Measurements from ENCODE around the gene DIAPH2.

DIAPH2 gene

GRCh38 chrX:96684339-96685209 lies at the start of gene DIAPH2:
Gene DIAPH2, plus strand, starts transcription at chrX:96684842.
- Mint-ChIP-seq H3K27me3 (no peaks in the 10 kb centered on the region), H3K36me3 (ENCODE audit: low read depth) (no peaks in the 10 kb centered on the region), H3K27ac (peak within 1 kb of the TSS; percentile 96), H3K4me1 (ENCODE audit: low read depth) (peaks cover 32% of the 10 kb centered on the region), H3K9me3 (no peaks in the 10 kb centered on the region), H3K4me3 (peak within 1 kb of the TSS; percentile 90)

- Mint-ChIP-seq H3K27ac (no peak overlapping the region), H3K36me3 (ENCODE audit: low read depth) (no peaks in the 10 kb centered on the region), H3K9me3 (no peaks in the 10 kb centered on the region), H3K4me3 (no peak overlapping the region), H3K27me3 (no peaks in the 10 kb centered on the region), H3K4me1 (ENCODE audit: low read depth) (no peaks in the 10 kb centered on the region)
Measured at GRCh38 chrX:96650023-96650422, 34.6 kb upstream of the DIAPH2 start.

GRCh38 chrX:96655947-96656623 lies 28.6 kb upstream of the DIAPH2 start:
- Mint-ChIP-seq H3K4me3 (no peak overlapping the region), H3K27ac (no peak overlapping the region), H3K36me3 (ENCODE audit: low read depth) (no peaks in the 10 kb centered on the region), H3K4me1 (ENCODE audit: low read depth) (no peaks in the 10 kb centered on the region), H3K9me3 (no peaks in the 10 kb centered on the region), H3K27me3 (no peaks in the 10 kb centered on the region)

- Mint-ChIP-seq H3K4me3 (no peak overlapping the region), H3K36me3 (ENCODE audit: low read depth) (no peaks in the 10 kb centered on the region), H3K4me1 (ENCODE audit: low read depth) (peaks cover 32% of the 10 kb centered on the region), H3K27ac (no peak overlapping the region), H3K9me3 (no peaks in the 10 kb centered on the region), H3K27me3 (no peaks in the 10 kb centered on the region)
Measured at GRCh38 chrX:96682516-96682915, 2.1 kb upstream of the DIAPH2 start.

GRCh38 chrX:96683997-96684338 lies 674 bp upstream of the DIAPH2 start:
- peaks cover 32% of the 10 kb centered on the region for H3K4me1 Mint-ChIP-seq (ENCODE audit: low read depth)
- H3K4me3 Mint-ChIP-seq, result peak overlapping the region; percentile 90
- H3K9me3 Mint-ChIP-seq, result no peaks in the 10 kb centered on the region
- no peaks in the 10 kb centered on the region for H3K36me3 Mint-ChIP-seq (ENCODE audit: low read depth)
- no peak overlapping the region for H3K27ac Mint-ChIP-seq
- H3K27me3 Mint-ChIP-seq, result no peaks in the 10 kb centered on the region

- H3K4me1 Mint-ChIP-seq (ENCODE audit: low read depth), result peaks cover 32% of the 10 kb centered on the region
- H3K4me3 Mint-ChIP-seq, result peak overlapping the region; percentile 90
- peak overlapping the region; percentile 87 for H3K27ac Mint-ChIP-seq
- H3K9me3 Mint-ChIP-seq, result no peaks in the 10 kb centered on the region
- H3K36me3 Mint-ChIP-seq (ENCODE audit: low read depth), result no peaks in the 10 kb centered on the region
- no peaks in the 10 kb centered on the region for H3K27me3 Mint-ChIP-seq
Measured at GRCh38 chrX:96685210-96686099, 813 bp downstream of the DIAPH2 start.

GRCh38 chrX:96687776-96688175 lies 3.1 kb downstream of the DIAPH2 start:
- Mint-ChIP-seq H3K4me1 (ENCODE audit: low read depth) (peaks cover 28% of the 10 kb centered on the region), H3K9me3 (no peaks in the 10 kb centered on the region), H3K27ac (no peak overlapping the region), H3K36me3 (ENCODE audit: low read depth) (no peaks in the 10 kb centered on the region), H3K27me3 (no peaks in the 10 kb centered on the region), H3K4me3 (no peak overlapping the region)

GRCh38 chrX:96688789-96689188 lies 4.1 kb downstream of the DIAPH2 start:
- H3K4me3 Mint-ChIP-seq, result no peak overlapping the region
- H3K27ac Mint-ChIP-seq, result no peak overlapping the region
- no peaks in the 10 kb centered on the region for H3K27me3 Mint-ChIP-seq
- no peaks in the 10 kb centered on the region for H3K9me3 Mint-ChIP-seq
- H3K4me1 Mint-ChIP-seq (ENCODE audit: low read depth), result peaks cover 27% of the 10 kb centered on the region
- no peaks in the 10 kb centered on the region for H3K36me3 Mint-ChIP-seq (ENCODE audit: low read depth)

GRCh38 chrX:96689991-96690390 lies 5.3 kb downstream of the DIAPH2 start:
- H3K4me3 Mint-ChIP-seq, result no peak overlapping the region
- H3K9me3 Mint-ChIP-seq, result no peaks in the 10 kb centered on the region
- no peaks in the 10 kb centered on the region for H3K27me3 Mint-ChIP-seq
- H3K4me1 Mint-ChIP-seq (ENCODE audit: low read depth), result peaks cover 19% of the 10 kb centered on the region
- no peaks in the 10 kb centered on the region for H3K36me3 Mint-ChIP-seq (ENCODE audit: low read depth)
- no peak overlapping the region for H3K27ac Mint-ChIP-seq

- Mint-ChIP-seq H3K27me3 (no peaks in the 10 kb centered on the region), H3K4me3 (no peak overlapping the region), H3K36me3 (ENCODE audit: low read depth) (no peaks in the 10 kb centered on the region), H3K4me1 (ENCODE audit: low read depth) (peaks cover 7% of the 10 kb centered on the region), H3K27ac (no peak overlapping the region), H3K9me3 (no peaks in the 10 kb centered on the region)
Measured at GRCh38 chrX:96692454-96692853, 7.8 kb downstream of the DIAPH2 start.

- Mint-ChIP-seq H3K9me3 (no peaks in the 10 kb centered on the region), H3K4me3 (no peak overlapping the region), H3K4me1 (ENCODE audit: low read depth) (peaks cover 7% of the 10 kb centered on the region), H3K27ac (no peak overlapping the region), H3K36me3 (ENCODE audit: low read depth) (no peaks in the 10 kb centered on the region), H3K27me3 (no peaks in the 10 kb centered on the region)
Measured at GRCh38 chrX:96692890-96693289, 8.2 kb downstream of the DIAPH2 start.

- H3K27ac Mint-ChIP-seq, result no peak overlapping the region
- no peaks in the 10 kb centered on the region for H3K27me3 Mint-ChIP-seq
- H3K36me3 Mint-ChIP-seq (ENCODE audit: low read depth), result no peaks in the 10 kb centered on the region
- peaks cover 7% of the 10 kb centered on the region for H3K4me1 Mint-ChIP-seq (ENCODE audit: low read depth)
- no peaks in the 10 kb centered on the region for H3K9me3 Mint-ChIP-seq
- H3K4me3 Mint-ChIP-seq, result no peak overlapping the region
Measured at GRCh38 chrX:96693407-96693806, 8.8 kb downstream of the DIAPH2 start.

GRCh38 chrX:96696462-96696861 lies 11.8 kb downstream of the DIAPH2 start:
- Mint-ChIP-seq H3K4me3 (no peak overlapping the region), H3K36me3 (ENCODE audit: low read depth) (no peaks in the 10 kb centered on the region), H3K27ac (no peak overlapping the region), H3K27me3 (no peaks in the 10 kb centered on the region), H3K9me3 (no peaks in the 10 kb centered on the region), H3K4me1 (ENCODE audit: low read depth) (peaks cover 7% of the 10 kb centered on the region)

GRCh38 chrX:96700625-96701024 lies 16.0 kb downstream of the DIAPH2 start:
- no peaks in the 10 kb centered on the region for H3K27me3 Mint-ChIP-seq
- H3K4me1 Mint-ChIP-seq (ENCODE audit: low read depth), result no peaks in the 10 kb centered on the region
- H3K36me3 Mint-ChIP-seq (ENCODE audit: low read depth), result no peaks in the 10 kb centered on the region
- H3K4me3 Mint-ChIP-seq, result no peak overlapping the region
- H3K9me3 Mint-ChIP-seq, result no peaks in the 10 kb centered on the region
- H3K27ac Mint-ChIP-seq, result no peak overlapping the region

GRCh38 chrX:96703379-96703778 lies 18.7 kb downstream of the DIAPH2 start:
- Mint-ChIP-seq H3K4me1 (ENCODE audit: low read depth) (no peaks in the 10 kb centered on the region), H3K27me3 (no peaks in the 10 kb centered on the region), H3K4me3 (no peak overlapping the region), H3K27ac (no peak overlapping the region), H3K36me3 (ENCODE audit: low read depth) (no peaks in the 10 kb centered on the region), H3K9me3 (no peaks in the 10 kb centered on the region)
